ENCODE results near the gene RRP8.

The RRP8 gene

GRCh38 chr11:6616596-6617250 lies 13.3 kb upstream of the RRP8 start:
- no peak for DNase-seq

- no peak for DNase-seq
These were observed 12.6 kb upstream of the RRP8 start for GRCh38 chr11:6615882-6616585.

- no peak for DNase-seq
These were observed 11.6 kb upstream of the RRP8 start for GRCh38 chr11:6615046-6615445.

- no peak for DNase-seq
These were observed 11.0 kb upstream of the RRP8 start for GRCh38 chr11:6614446-6614845.

- DNase-seq = no peak
These were observed 10.1 kb upstream of the RRP8 start for GRCh38 chr11:6613496-6613895.

- DNase-seq = peak; percentile 97
These were observed 9.0 kb upstream of the RRP8 start, which contains the start of gene TAF10 for GRCh38 chr11:6612213-6613041. TSS of gene TAF10 (minus strand) at chr11:6612216. CDS start at chr11:6612189, 27 bp downstream.

- DNase-seq = no peak
These were observed 8.5 kb upstream of the RRP8 start for GRCh38 chr11:6611963-6612212.

- peak; percentile 41 for DNase-seq
These were observed 7.9 kb upstream of the RRP8 start for GRCh38 chr11:6611092-6611962.

GRCh38 chr11:6610591-6610990 lies 7.2 kb upstream of the RRP8 start:
- DNase-seq = no peak

- DNase-seq = no peak
These were observed 6.1 kb upstream of the RRP8 start for GRCh38 chr11:6609502-6610015.

GRCh38 chr11:6608726-6609501 lies 5.5 kb upstream of the RRP8 start:
- DNase-seq = no peak

- no peak for DNase-seq
These were observed 4.6 kb upstream of the RRP8 start for GRCh38 chr11:6608011-6608410.

- no peak for DNase-seq
These were observed 3.9 kb upstream of the RRP8 start for GRCh38 chr11:6607190-6607795.

- DNase-seq = peak; percentile 86
These were observed 3.2 kb upstream of the RRP8 start for GRCh38 chr11:6606471-6607189.

- no peak for DNase-seq
These were observed 1.4 kb upstream of the RRP8 start for GRCh38 chr11:6604790-6605189.

- DNase-seq = peak; percentile 80
These were observed 738 bp upstream of the RRP8 start for GRCh38 chr11:6604081-6604626.

GRCh38 chr11:6602096-6602940 lies 1.1 kb downstream of the RRP8 start:
- DNase-seq = no peak

- no peak for DNase-seq
These were observed 2.4 kb downstream of the RRP8 start for GRCh38 chr11:6601041-6601461.

- no peak for DNase-seq
These were observed 3.5 kb downstream of the RRP8 start for GRCh38 chr11:6599881-6600390.

All from hematopoietic multipotent progenitor cell treated with erythropoietin and hydrocortisone succinate and interleukin-3 and kit ligand, for 6 days (in vitro differentiated cells).